Activated gamma-delta T cell (primary cell): Measurements from ENCODE around the gene TMOD2.

Experiments used
- DNase-seq: peaks from one replicate; lab custom pipeline; 2025; lab: John Stamatoyannopoulos, UW
- total RNA-seq, 2 donors: gene quantifications; one replicate each; lab custom pipeline; 2026; lab: John Stamatoyannopoulos, UW

The TMOD2 gene
- 56.4 to 66.6 reads per million in 2 donors for total RNA-seq

DNA sequence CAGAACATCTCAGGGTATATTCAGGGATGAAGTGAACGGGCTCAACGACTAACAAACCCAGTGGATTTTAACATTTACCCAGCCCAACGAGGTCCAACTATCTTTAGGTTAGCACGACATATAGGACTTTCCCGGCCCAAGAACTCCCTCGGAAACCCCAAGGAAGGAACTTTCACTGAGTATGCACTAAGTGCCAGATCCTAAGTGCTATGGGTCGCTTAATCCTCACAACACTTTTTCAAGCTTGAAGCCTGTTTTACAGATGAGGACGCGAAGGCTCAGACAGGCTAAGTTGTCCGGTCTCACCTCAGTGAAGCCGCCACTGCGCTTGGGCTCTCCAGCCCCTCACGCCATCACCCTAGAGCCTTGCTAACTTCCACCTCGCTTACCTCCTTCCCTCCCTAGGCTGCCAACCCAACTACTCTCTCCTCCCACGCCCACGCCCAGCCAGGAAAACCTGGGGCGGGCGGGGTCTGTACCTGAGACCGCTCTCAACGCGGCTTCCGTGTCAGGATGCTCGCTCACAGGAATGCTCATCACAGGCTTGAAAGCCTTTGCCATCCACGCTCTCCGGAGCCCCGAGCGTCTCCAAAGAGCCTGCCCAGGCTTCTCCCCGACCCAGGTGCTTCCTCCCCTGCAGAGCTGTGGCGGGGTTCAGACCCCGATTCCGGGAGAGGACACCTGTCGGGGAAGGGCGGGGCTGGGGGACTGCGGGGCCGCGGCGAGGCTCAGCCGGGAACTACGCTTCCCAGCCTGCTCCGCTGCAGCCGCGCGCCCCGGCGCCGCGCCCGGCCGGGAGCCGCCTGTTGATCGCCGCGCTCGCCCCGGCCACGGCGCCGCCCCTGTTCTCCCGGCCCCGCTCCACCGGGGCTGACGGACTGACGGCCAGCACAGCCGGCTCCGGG, at the start of gene TMOD2:
Gene TMOD2, plus strand, starts transcription at position 806 of the 905 bp plus-strand sequence. CDS start 14,845 bp downstream, outside the sequence.
- DNase-seq = peak; percentile 15

DNA sequence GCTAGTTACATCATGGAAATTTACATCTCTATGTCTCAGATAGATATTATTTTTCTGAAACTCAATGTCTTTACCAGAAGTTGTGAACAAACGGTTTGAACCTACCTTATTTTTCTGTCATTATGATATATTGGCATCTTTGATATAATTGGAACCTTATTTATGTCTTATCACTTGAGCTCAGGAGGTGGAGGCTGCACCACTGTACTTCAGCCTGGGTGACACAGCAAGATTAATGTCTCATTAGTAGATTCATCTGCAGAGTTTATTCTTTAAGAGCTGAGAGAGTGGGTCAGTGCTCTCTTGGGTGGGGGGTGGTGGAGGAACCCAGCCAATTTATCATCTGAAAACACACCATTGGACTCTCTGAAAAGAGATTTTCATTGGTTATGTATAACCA, 48.7 kb upstream of the TMOD2 start:
- DNase-seq = no peak

DNA sequence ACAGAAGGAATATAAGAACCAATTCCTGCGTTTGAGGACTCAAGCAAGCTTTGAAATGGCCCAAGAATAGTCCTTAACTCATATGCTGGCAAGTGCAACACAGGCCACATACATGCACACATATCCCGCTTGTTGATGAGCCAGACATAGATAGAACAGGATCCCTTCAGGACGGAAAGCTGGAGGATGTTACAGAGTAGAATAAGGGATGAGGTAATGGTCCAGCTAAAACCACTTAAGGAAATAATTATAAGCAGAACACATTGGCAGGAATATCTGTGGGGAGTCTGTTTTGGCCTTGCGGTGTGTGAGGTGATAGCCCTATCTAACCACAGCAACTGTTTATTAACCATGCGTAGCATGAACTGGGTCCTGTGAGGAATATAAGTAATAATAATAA, 45.1 kb upstream of the TMOD2 start:
- DNase-seq = no peak

DNA sequence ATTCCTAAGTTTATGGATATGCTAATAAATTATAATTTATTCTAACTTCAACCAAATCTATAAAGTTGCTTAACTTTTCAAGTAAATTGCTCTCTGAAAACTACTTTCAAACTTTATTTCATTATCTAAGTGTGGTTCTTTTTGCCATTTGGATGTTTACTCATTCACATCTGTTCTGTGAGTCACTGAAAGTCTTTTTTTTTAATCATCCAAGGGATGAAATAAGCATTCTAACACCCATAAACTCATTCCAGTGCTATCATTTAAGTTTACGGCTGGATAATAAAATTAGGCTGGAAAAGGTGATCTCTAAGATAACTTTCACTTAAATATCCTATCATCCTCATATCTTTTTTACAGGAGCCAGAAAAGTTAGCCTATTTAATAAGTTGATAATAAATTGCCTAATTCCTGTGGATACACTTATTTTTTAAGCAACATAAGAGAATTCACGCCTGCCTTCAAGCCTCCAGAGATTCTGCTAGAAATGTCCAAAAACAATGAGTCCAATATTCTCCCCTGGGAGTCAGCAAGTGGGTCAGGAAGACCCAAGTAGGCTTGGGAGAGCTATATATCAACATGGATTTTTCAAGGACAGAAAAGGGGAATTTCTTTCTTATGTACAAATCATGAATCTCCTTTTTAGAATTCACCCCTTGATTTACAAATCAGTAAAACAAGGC, 44.3 kb upstream of the TMOD2 start:
- DNase-seq = no peak

DNA sequence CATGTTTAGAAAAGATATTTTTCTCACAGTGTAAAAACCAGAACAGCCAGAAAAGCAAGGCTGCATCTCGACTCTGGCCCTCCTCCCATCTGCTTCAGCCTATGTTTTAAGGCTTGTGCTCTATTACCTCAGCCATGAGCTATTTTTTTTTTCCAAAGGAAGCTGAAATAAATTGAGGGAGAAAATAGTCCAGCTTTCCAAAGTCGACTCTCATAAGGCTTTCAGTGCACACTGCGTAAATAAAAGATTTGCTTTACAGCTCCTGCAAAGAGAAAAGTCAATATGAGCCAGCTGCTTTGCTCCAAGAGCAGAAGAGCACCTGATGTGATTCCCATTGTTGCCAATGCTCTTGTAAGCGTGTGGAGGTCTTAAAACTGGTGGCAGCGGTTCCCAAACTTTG, 43.4 kb upstream of the TMOD2 start:
- no peak for DNase-seq

DNA sequence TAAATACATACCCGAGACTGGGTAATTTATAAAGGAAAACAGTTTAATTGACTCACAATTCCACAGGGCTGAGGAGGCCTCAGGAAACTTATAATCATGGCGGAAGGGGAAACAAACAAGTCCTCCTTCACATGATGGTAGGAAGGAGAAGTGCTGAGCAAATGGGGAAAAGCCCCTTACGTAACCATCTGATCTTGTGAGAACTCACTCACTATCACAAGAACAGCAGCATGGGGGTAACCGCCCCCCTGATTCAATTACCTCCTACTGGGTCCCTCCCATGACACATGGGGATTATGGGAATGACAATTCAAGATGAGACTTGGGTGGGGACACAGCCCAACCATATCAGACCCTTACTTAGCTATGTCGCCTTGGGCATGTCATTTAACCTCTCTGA, 42.4 kb upstream of the TMOD2 start:
- DNase-seq = no peak

DNA sequence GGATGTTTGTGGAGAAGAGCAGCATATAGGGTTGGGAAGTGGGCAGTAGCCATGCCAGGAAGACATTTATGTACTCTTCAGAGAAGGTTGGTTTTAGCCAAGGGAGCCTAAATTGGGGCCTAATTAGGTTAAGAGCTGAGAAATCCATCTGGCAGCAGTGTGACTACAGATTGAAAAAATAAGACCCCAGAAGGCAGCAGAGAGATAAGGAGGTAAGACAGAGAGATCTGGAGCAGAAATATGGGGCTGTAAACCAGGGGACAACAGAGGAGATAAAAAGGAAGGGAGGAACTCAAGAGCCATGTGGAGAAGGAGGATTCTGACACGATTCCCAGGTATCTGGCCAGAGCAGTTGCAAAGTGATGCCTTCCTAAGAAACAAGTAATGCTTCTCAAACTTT, 37.2 kb upstream of the TMOD2 start:
- no peak for DNase-seq

DNA sequence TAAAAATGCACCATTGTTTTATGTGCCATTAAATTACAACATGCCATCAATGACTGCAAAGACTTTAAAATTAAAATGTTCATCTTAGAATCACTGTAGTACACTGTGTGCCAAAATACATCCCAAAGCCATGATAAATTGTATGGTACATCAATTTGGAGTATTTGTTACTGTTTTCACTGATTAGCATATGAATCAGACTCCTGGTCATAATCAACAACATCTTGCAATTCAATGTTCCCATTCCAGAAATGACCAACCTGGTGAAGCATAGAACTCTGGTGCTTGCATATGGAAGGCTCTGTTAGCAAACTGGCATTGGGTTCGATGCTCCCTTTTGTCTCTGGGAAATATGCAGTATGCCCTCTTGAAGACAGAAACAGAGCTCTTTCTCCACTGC, 36.5 kb upstream of the TMOD2 start:
- DNase-seq = no peak

DNA sequence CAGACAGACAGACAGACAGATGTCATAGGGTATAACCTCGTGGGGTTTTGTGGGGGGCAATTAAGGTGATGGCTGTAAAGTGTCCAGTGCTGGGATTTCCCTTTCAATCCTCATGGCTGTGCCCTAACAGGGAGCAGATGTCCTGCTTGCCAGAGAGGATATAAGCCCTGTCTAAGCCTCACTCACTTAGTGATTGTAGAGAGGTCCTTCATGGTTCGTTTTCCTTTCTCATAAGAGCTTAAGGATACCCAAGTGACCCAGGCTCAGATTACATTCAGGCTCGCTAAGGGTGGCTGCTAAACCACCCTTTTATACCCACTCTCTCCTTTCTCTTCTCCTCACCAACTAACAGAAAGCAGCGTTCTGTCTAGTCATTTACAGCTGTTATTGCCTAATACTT, 33.2 kb upstream of the TMOD2 start:
- DNase-seq = no peak

DNA sequence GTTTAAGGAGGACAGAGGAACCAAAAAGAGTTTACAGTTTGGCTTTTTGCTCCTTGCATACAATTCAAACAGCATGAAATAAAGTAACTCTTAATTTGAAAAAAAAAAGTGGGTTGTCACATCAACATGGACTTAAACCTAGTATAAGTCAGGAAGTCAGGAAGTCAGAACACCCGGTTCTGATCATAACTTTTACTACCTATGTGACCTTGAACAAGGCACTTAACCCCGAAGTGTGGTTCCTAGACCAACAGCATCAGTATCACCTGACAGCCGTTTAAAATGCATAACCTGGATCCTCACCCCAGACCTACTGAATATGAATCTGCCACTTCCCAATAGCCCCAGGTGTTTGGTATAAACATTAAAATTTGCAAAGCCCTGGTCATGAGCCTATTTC, 32.7 kb upstream of the TMOD2 start:
- no peak for DNase-seq

DNA sequence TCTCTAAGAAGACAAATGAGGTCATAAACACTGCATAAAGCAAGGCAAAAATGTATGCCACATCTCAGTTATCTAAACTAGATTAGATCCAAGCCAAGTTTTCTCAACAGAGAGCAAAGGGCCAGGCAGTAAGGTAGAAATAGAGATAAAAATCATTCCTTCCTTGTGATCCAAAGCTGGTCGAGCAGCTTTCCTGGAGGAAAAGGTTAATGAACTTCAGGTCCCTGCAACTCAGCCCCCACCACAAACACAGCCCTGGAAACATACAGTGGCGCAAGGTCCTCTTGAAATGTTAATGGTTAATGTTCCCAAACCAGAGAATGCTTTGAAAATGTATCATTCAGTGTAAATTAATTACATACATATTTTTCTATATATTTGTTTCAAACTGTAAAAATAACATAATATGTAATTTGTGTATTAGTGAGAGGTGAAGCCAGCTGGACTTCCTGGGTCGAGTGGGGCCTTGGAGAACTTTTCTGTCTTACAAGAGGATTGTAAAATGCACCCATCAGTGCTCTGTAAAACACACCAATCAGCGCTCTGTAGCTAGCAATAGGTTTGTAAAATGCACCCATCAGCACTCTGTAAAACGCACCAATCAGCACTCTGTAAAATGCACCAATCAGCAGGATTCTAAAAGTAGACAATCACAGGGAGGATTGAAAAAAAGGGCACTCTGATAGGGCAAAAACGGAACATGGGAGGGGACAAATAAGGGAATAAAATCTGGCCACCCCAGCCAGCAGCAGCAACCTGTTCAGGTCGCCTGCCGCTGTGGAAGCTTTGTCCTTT, 31.0 kb upstream of the TMOD2 start:
- DNase-seq = no peak

DNA sequence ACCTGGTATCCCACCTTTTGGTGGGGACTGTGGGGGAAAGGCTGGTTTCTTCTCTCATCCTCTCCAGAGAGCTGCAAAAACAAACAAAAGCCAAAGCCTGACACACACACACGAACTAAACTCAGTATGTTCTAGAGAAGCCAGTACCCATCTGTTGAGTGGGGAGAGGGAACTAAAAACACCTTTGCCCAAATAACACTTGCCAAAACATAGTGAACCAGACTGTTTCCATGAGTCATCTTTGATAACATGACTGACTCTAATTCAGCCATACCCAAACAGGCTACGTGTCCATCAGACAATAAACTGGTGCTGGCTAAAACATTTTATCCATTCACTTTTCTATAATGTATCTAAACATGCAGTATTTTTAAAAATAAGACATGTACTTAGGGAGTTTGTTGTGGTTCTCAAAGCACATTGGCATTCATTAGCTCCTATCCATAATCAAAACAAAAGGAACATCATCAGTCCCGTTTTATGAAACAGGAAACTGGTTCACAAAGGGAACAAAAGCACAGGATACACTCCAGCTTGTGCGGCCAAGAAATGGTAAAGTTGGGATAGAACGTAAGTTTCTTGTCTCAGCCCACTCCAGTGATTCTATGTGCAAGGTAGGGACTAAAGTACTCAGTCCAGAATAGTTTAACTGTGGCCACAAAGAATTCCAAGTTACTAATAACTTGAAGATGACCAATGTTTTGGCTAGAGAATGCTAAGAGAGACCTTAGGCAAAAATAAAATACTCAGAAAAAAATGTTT, 30.0 kb upstream of the TMOD2 start:
- no peak for DNase-seq

DNA sequence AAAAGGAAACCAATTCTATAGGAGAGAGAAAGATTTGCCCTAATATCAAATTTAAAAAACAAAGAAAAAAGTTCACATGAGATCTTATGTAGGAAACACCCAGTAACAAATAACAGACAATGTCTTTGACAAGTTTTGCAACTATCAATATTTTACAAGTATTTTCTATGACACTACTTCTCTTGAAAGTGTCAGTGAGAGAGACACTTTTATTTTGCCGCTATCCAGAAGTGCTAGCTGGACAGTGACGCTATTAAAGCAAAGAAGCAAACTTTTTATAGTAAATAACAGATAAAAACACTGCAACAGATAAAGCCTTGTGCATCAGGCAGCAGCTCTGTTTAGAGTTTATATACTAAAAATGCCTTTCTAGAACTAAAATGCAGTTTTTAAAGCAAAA, 27.2 kb upstream of the TMOD2 start:
- no peak for DNase-seq

DNA sequence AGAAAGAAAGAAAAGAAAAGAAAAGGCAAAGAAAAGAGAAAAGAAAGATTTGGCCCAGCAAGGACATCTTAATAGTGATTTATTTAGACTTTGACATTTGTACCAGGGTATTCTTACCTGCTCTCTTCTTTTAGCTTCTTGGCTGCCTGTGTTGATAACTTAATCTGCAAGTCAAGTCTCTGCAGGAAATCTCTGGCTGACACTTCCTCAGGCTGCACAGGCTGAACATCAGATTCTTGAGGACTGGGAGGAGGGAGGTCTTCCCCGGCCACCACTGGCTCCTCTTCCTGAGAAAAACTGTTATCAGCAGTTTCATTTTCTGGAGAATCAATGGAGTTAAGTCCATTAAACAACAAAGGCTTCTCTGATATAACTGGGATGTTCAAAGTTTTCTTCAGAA, 26.7 kb upstream of the TMOD2 start:
- no peak for DNase-seq

DNA sequence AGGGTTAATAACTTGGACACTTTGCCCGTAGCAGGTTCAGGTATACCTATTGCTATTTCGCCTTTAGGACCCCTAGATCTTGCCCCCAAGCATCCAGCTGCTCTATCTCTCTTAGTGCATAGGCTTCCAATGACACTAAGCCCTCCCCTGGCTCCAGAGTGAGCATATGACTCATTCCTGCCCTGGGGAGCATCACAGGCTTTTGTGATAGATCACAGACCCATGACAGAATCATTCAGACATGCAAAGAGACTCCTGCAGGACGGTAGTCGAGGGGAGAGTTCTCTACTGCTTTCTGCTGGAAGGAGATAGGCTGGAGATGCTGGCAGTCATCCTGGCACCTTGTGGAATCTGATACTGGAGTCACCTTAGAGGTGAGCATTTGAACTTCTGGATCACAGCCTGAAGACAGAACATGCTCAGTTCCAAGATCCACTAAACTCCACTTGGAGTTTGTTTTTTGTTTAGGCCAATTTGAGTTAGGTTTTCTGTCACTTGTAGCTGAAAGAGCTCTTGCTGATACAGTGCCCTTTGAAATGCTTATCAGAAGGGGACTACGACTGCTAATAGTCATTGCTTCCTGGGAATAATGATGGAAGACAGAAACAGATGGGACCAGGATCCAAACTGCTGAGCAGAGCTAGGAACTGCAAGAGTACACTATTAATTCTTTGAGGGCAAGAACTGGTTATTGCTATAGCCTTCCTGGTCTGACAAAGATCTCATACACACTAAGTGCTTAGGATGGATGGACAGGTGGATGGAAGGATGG, 24.9 kb upstream of the TMOD2 start:
- DNase-seq = no peak

DNA sequence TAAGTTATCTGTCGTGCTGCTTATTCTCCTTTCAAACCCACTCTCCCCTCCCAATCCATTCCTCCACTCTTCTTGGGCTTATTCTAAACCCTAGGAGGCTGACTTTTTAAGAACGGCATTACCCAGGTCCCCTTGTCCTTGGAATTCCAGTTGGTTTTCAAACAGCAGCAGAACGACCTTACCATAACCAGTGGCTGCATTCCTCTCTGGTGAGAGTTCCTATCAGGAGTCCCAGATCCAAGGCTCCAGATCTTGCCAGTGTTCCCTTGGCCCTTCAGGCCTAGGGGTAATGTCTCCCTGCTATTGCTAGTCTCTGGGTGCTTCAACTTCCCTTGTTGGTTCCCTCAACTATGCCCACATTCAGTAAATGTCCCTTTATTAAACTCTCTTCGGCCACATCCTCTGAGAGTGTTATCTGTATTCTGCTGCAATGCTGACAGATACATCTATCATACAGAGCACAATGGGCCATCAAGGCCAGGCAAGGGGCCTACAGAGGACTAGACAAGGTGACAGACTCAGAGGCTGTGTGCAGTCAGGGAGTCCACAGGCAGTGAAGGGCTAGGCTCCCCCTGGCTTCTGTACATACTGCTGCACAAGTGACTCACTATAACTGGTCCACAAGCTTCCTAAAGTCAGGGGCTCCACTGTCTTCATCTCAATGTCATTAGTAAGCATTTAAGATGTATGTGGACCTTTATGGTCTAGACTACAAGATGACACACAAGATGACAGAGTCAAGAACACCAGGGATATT, 24.1 kb upstream of the TMOD2 start:
- no peak for DNase-seq

DNA sequence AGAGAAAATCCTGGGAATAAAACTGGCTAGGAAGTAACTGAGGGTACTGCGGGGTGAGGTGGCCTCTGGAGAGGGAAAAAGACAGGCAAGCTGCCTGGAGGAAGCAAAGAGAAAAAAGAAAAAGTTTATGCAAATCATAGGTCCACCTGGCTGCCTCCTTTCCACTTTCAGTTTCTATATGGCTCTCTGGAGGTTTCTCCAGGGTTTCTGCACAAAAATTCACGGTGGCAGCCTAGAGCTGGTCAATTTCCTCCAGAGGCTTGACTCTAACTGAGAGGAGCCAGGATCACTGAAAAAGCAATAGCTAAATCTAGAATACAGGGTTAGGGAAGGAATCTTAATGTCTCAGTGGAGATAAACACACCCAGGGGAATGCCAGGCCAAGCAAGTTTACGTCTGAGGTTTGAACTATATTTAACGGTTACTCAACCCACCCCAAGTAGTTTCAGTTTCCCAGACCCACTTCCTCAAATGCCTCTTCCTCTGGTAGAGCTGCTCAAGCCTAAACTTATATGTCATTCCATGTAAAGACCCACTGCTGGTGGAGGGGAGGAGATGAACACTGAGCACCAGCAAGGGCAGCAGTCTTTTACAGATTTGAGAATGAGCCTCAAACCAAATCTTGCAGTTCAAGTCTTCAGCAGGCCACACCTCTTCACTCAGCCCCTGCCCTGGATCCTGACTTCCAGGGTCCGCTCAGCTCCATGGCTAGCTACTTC, 19.7 kb upstream of the TMOD2 start:
- DNase-seq = no peak

DNA sequence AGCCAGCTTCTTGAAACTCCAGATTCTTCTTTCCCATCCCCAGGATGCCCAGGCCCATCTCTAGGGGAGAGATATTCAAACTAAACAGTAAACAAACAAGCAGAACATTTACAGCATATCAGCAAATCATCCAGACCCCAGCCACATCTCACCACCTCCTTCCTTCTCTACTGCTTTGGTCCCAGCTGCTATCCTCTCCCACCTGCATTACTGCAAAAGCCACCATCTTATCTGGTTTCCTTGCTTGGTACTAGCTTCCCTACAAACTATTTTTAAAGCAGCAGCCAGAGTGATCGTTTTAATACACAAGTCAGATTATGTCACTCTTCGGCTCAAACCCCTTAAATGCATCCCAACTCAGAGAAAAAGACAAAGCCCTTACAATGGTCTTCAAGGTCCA, 18.8 kb upstream of the TMOD2 start:
- DNase-seq = no peak

DNA sequence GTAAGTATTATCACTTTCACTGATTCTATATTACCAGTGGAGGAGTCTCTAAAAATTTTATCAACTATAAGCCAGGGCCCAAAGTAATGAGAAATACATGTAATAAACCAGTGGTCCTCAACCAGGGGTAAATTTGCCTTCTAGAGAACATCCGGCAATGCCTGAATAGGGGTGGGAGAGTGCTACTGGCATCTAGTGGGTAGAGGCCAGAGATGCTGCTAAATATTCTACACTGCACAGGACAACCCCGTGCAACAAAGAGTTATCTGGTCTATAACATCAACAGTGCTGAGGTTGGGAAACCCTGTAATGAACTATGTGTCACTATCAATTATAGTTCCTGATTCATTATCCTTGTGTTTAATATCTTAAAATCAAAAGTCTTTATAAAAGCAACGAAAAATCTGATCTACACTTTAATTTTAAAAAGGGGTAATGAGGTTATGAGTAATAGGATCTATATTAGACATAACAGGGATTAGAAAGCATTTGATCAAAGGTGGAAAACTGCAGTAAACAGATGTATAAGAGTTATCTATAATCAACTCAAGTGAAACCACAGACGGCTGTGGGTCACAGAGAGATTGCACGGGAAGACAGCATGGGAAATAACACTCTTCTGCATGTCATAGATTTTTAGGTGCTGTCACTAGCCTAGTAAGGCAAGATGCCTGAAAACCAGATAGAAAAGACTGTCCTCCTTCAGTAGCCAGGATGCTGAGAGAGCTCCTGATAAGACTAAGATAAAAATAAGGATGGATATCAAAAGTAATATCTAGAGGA, 16.0 kb upstream of the TMOD2 start:
- no peak for DNase-seq
